Loucy (cell line): ENCODE results near the gene RNASE8.

Experiments
- H2AFZ ChIP-seq: fragments of 200-600 bp; sonication (generic); 2 replicates; pipeline ENCODE4 v1.6.0; 2016; ENCODE audit warnings: antibody characterized with exemption, mild to moderate bottlenecking, low read length, moderate library complexity
- H3F3A ChIP-seq: fragments of 200-600 bp; 2 replicates; pipeline ENCODE4 v1.6.0; 2016; ENCODE audit warnings: antibody characterized with exemption, low read depth, mild to moderate bottlenecking
- H3K27me3 ChIP-seq: fragments of 200-600 bp; sonication (generic); 2 replicates; pipeline ENCODE4 v1.6.1; 2014; ENCODE audit warnings: low read length, mild to moderate bottlenecking; ENCODE audit not compliant: insufficient read depth, poor library complexity, severe bottlenecking
- H3K36me3 ChIP-seq: fragments of 200-600 bp; sonication (generic); 2 replicates; pipeline ENCODE4 v1.6.1; 2016; ENCODE audit warnings: low read length; ENCODE audit not compliant: insufficient read depth
- H3K4me1 ChIP-seq: fragments of 200-600 bp; sonication (generic); 2 replicates; pipeline ENCODE4 v1.5.1; 2014; ENCODE audit warnings: low read length, mild to moderate bottlenecking; ENCODE audit not compliant: insufficient read depth, poor library complexity, severe bottlenecking
- H3K4me2 ChIP-seq: fragments of 200-600 bp; sonication (generic); 2 replicates; pipeline ENCODE4 v1.6.0; 2014; ENCODE audit warnings: antibody characterized with exemption, low read length, low read depth, mild to moderate bottlenecking; ENCODE audit not compliant: poor library complexity, severe bottlenecking
- H3K4me3 ChIP-seq: fragments of 200-600 bp; sonication (generic); 2 replicates; pipeline ENCODE4 v1.5.1; 2014; ENCODE audit warnings: low read length, mild to moderate bottlenecking, mixed read lengths; ENCODE audit not compliant: poor library complexity, severe bottlenecking
- H3K79me2 ChIP-seq: fragments of 200-600 bp; sonication (generic); 2 replicates; pipeline ENCODE4 v1.6.1; 2014; ENCODE audit warnings: low read length; ENCODE audit not compliant: insufficient read depth
- H3K9ac ChIP-seq: fragments of 200-600 bp; sonication (generic); 2 replicates; pipeline ENCODE4 v1.6.0; 2014; ENCODE audit warnings: mild to moderate bottlenecking, low read depth, low read length, moderate library complexity; ENCODE audit not compliant: poor library complexity, severe bottlenecking
- H3K9me2 ChIP-seq: fragments of 200-600 bp; sonication (generic); replicated peaks from 2 replicates; pipeline ENCODE4 v1.6.1; 2016; ENCODE audit warnings: low read depth, low read length, mixed read lengths
- H3K9me3 ChIP-seq: fragments of 200-600 bp; sonication (generic); 2 replicates; pipeline ENCODE4 v1.6.1; 2014; ENCODE audit warnings: mild to moderate bottlenecking, antibody characterized with exemption, low read length, low read depth; ENCODE audit not compliant: insufficient read depth
- H4K20me1 ChIP-seq: fragments of 200-600 bp; sonication (generic); 2 replicates; pipeline ENCODE4 v1.6.0; 2014; ENCODE audit warnings: antibody characterized with exemption, low read length, mild to moderate bottlenecking; ENCODE audit not compliant: insufficient read depth, poor library complexity, severe bottlenecking
- EZH2phosphoT487 ChIP-seq: fragments of 200-600 bp; IDR thresholded peaks from 2 replicates; pipeline ENCODE4 v1.6.1; 2018; ENCODE audit warnings: antibody characterized with exemption, mild to moderate bottlenecking, moderate library complexity, borderline replicate concordance
- TF ChIP-seq, protein P1 (sequence below): fragments of 200-600 bp; sonication (generic); conservative IDR thresholded peaks from 2 replicates; pipeline ENCODE4 v1.5.1; 2014; ENCODE audit warnings: mild to moderate bottlenecking, antibody characterized with exemption, low read length

The RNASE8 gene

DNA sequence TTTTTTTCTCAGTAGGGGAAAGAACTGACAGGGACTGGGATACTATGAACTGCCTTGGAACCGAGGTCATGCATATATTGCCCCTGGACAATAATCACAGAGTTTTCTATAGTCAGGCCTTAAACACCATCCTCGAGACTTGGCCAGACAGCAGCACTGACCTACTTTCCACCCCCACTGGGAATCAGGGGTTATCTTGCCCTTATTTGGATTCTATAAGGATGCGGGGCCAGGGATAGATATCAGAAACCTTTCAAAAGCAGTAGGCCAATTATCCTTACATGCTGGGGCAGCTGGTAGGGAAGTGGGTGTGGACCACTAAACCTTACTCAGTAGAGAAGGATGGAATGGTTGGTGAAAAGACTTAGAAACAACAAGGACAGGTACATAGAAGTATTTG lies 38.8 kb downstream of the RNASE8 start:
- Histone ChIP-seq H3F3A (peaks cover 23% of the 10 kb centered on the region), H3K36me3 (no peaks in the 10 kb centered on the region; the same call in 1 of the 2 replicates), H3K9me3 (no peaks in the 10 kb centered on the region), H4K20me1 (no peaks in the 10 kb centered on the region), H2AFZ (no peak overlapping the region), H3K9me2 (no peaks in the 10 kb centered on the region), H3K79me2 (no peaks in the 10 kb centered on the region; the same call in 1 of the 2 replicates), H3K4me3 (no peak overlapping the region), H3K9ac (no peak overlapping the region), H3K4me2 (peak overlapping the region; percentile 31), H3K4me1 (peaks cover 19% of the 10 kb centered on the region), H3K27me3 (no peaks in the 10 kb centered on the region)
- TF ChIP-seq, protein P1, sequence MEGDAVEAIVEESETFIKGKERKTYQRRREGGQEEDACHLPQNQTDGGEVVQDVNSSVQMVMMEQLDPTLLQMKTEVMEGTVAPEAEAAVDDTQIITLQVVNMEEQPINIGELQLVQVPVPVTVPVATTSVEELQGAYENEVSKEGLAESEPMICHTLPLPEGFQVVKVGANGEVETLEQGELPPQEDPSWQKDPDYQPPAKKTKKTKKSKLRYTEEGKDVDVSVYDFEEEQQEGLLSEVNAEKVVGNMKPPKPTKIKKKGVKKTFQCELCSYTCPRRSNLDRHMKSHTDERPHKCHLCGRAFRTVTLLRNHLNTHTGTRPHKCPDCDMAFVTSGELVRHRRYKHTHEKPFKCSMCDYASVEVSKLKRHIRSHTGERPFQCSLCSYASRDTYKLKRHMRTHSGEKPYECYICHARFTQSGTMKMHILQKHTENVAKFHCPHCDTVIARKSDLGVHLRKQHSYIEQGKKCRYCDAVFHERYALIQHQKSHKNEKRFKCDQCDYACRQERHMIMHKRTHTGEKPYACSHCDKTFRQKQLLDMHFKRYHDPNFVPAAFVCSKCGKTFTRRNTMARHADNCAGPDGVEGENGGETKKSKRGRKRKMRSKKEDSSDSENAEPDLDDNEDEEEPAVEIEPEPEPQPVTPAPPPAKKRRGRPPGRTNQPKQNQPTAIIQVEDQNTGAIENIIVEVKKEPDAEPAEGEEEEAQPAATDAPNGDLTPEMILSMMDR = no peak
- no peak for TF ChIP-seq EZH2phosphoT487

DNA sequence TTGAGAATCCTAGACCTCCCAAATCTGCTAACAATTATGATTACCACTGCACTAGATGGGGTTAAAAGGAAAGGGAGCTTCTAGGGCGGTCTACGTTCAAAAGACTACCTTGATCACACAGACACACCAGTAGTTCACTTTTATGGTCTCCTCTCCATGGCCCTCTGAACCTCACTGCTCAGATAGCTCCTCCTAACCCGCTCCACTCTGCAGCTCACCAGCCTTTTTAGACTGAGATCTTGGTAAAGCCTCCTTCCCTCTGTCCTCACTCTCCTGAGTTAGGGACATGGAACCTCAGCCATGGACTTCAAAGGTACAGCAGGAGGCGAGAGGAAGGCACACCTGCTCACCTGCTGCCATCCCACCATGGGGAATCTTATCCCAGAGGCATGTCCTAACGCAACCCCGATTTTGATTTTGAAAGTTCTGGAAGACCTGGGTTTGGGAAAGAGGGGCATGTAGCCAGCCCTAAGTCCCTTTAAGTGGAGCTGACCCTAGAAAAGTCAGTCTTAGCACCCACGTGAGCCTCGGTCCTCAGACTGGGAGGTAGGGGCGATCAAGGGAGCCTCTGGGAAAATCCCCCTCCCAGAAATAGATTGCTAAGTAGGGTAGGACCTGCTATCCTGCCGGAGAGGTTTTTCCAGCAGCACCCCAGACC lies 39.5 kb downstream of the RNASE8 start:
- Histone ChIP-seq H3K4me1 (peaks cover 20% of the 10 kb centered on the region), H4K20me1 (no peaks in the 10 kb centered on the region), H3K9me3 (no peaks in the 10 kb centered on the region), H2AFZ (no peak overlapping the region), H3F3A (peaks cover 23% of the 10 kb centered on the region), H3K4me2 (peak overlapping the region; percentile 31), H3K27me3 (no peaks in the 10 kb centered on the region), H3K36me3 (no peaks in the 10 kb centered on the region), H3K79me2 (no peaks in the 10 kb centered on the region; the same call in 1 of the 2 replicates), H3K4me3 (peak overlapping the region; percentile 50), H3K9ac (peak overlapping the region; percentile 27), H3K9me2 (no peaks in the 10 kb centered on the region)
- TF ChIP-seq, protein P1 = no peak
- TF ChIP-seq EZH2phosphoT487 = no peak

DNA sequence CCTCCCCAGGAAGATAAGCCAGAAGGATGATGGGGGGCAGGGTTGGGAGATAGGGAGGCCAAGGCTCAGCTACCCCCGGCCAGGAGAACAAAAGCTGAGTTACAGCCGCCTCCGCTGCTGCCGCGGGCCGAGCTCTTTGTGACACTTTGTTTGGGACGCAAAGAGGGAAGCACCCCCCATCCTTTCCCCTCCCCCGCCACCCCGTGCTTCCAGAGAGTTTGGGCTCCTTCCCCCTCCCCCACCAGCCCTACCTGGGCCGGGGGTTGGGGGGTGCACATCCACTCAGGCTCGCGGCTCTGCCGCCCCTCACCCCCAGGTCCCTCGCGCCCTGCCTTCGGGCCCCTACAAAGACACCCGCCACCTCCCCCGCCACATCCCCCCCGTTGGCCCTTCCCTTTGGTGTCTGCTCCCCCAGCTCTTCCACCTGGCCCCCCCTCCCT lies 40.0 kb downstream of the RNASE8 start:
- no peaks in the 10 kb centered on the region for H4K20me1 ChIP-seq
- peaks cover 26% of the 10 kb centered on the region for H3K4me1 ChIP-seq
- peaks cover under 1% of the 10 kb centered on the region; the same call in 1 of the 2 replicates for H3K79me2 ChIP-seq
- H3K9me3 ChIP-seq = no peaks in the 10 kb centered on the region
- TF ChIP-seq EZH2phosphoT487 = no peak
- TF ChIP-seq, protein P1 = no peak
- peaks cover 23% of the 10 kb centered on the region for H3F3A ChIP-seq
- peak overlapping the region; percentile 31 for H3K4me2 ChIP-seq
- H3K4me3 ChIP-seq = peak overlapping the region; percentile 50
- H2AFZ ChIP-seq = no peak overlapping the region
- no peaks in the 10 kb centered on the region for H3K9me2 ChIP-seq
- peak overlapping the region; percentile 27 for H3K9ac ChIP-seq
- H3K36me3 ChIP-seq = no peaks in the 10 kb centered on the region
- H3K27me3 ChIP-seq = no peaks in the 10 kb centered on the region
